Measurements from ENCODE around the gene KCTD16. TPM values are rescaled to one million over a fixed set of nuclear protein-coding genes. Genes with fewer than 3 reads are reported as not detected.

Gene KCTD16
- total RNA-seq, 1 donor from 2014 or later: 24.3 TPM

- Mint-ChIP-seq H3K27me3 (no peaks in the 10 kb centered on the region), H3K27ac (peak overlapping the region; percentile 96), H3K4me1 (ENCODE audit: low read depth) (peaks cover 28% of the 10 kb centered on the region), H3K9me3 (ENCODE audit: low read depth) (peaks cover 26% of the 10 kb centered on the region), H3K4me3 (ENCODE audit: low read depth) (no peak overlapping the region), H3K36me3 (ENCODE audit: insufficient read depth) (peaks cover 24% of the 10 kb centered on the region)
- TF ChIP-seq CTCF (IDR thresholded peaks at IDR 0.05; ENCODE audit: unreplicated experiment): no peak
- DNase-seq (ENCODE audit: low spot score, unreplicated experiment): no peak
Measured at GRCh38 chr5:144511580-144512072, 341.0 kb downstream of the KCTD16 start.

- no peak overlapping the region for H3K4me3 Mint-ChIP-seq (ENCODE audit: low read depth)
Measured at GRCh38 chr5:144522698-144523097, 352.0 kb downstream of the KCTD16 start.

GRCh38 chr5:144525000-144525399 lies 354.3 kb downstream of the KCTD16 start:
- Mint-ChIP-seq H3K27ac (peak overlapping the region; percentile 45), H3K4me1 (ENCODE audit: low read depth) (peaks cover 12% of the 10 kb centered on the region), H3K4me3 (ENCODE audit: low read depth) (no peak overlapping the region), H3K9me3 (ENCODE audit: low read depth) (peaks cover 27% of the 10 kb centered on the region), H3K27me3 (no peaks in the 10 kb centered on the region), H3K36me3 (ENCODE audit: insufficient read depth) (peaks cover 7% of the 10 kb centered on the region)
- no peak for DNase-seq (ENCODE audit: low spot score, unreplicated experiment)
- no peak for TF ChIP-seq CTCF (IDR thresholded peaks at IDR 0.05; ENCODE audit: unreplicated experiment)

More at GRCh38 chr5:144522698-144523097, 352.0 kb downstream of the KCTD16 start:
- H3K27me3 Mint-ChIP-seq: no peaks in the 10 kb centered on the region
- DNase-seq (ENCODE audit: low spot score, unreplicated experiment): no peak
- peaks cover 19% of the 10 kb centered on the region for H3K9me3 Mint-ChIP-seq (ENCODE audit: low read depth)
- H3K4me1 Mint-ChIP-seq (ENCODE audit: low read depth): peaks cover 12% of the 10 kb centered on the region
- no peak overlapping the region for H3K27ac Mint-ChIP-seq
- no peak for TF ChIP-seq CTCF (IDR thresholded peaks at IDR 0.05; ENCODE audit: unreplicated experiment)
- peaks cover 3% of the 10 kb centered on the region for H3K36me3 Mint-ChIP-seq (ENCODE audit: insufficient read depth)

GRCh38 chr5:144531188-144531587 lies 360.5 kb downstream of the KCTD16 start:
- DNase-seq (ENCODE audit: low spot score, unreplicated experiment): no peak

More at GRCh38 chr5:144531188-144531587, 360.5 kb downstream of the KCTD16 start:
- no peak for TF ChIP-seq CTCF (IDR thresholded peaks at IDR 0.05; ENCODE audit: unreplicated experiment)
- Mint-ChIP-seq H3K36me3 (ENCODE audit: insufficient read depth) (peaks cover 6% of the 10 kb centered on the region), H3K27me3 (no peaks in the 10 kb centered on the region), H3K27ac (no peak overlapping the region), H3K9me3 (ENCODE audit: low read depth) (peaks cover 25% of the 10 kb centered on the region), H3K4me3 (ENCODE audit: low read depth) (no peak overlapping the region), H3K4me1 (ENCODE audit: low read depth) (no peaks in the 10 kb centered on the region)

Other genes with a start within 250 kb of the KCTD16 start
- 44.7 and 46.8 TPM in 2 replicates for gene YIPF5, start 214 bp upstream of the KCTD16 start, total RNA-seq

Measured in progenitor cell of endocrine pancreas (in vitro differentiated cells).